Loucy (cell line): ENCODE measurements around the gene NPAS1.

ENCODE experiments used
- CTCF ChIP-seq: fragments of 200-600 bp; sonication (generic); conservative IDR thresholded peaks from 2 replicates; pipeline ENCODE4 v1.5.1; 2014; ENCODE audit warnings: mild to moderate bottlenecking, antibody characterized with exemption, low read length
- EZH2phosphoT487 ChIP-seq: fragments of 200-600 bp; IDR thresholded peaks from 2 replicates; pipeline ENCODE4 v1.6.1; 2018; ENCODE audit warnings: antibody characterized with exemption, mild to moderate bottlenecking, moderate library complexity, borderline replicate concordance

GRCh38 chr19:47028195-47028601 is 8.6 kb downstream of the NPAS1 start:
- TF ChIP-seq EZH2phosphoT487: no peak
- TF ChIP-seq CTCF: no peak
